Hepatocyte (in vitro differentiated cells): ENCODE results near the gene APLN. TPM values are rescaled to one million over a fixed set of nuclear protein-coding genes. Genes with fewer than 3 reads are reported as not detected.

Source experiments
- DNase-seq: peaks from one replicate; pipeline ENCODE4 v3.0.0-alpha.2; 2016; ENCODE audit warnings: low spot score
- H2AFZ ChIP-seq: fragments of 200-600 bp; sonication (generic); 2 replicates; pipeline ENCODE4 v1.6.0; 2016; ENCODE audit warnings: antibody characterized with exemption, mild to moderate bottlenecking
- H3K27ac ChIP-seq: fragments of 200-600 bp; sonication (generic); 2 replicates; pipeline ENCODE4 v1.5.1; 2016; ENCODE audit warnings: mild to moderate bottlenecking
- H3K27me3 ChIP-seq: fragments of 200-600 bp; sonication (generic); 2 replicates; pipeline ENCODE4 v1.6.1; 2016
- H3K36me3 ChIP-seq: fragments of 200-600 bp; sonication (generic); replicated peaks from 2 replicates; pipeline ENCODE4 v1.5.1; 2016; ENCODE audit warnings: low read depth; ENCODE audit not compliant: insufficient read depth
- H3K4me1 ChIP-seq: fragments of 200-600 bp; sonication (generic); 2 replicates; pipeline ENCODE4 v1.5.1; 2016; ENCODE audit warnings: mild to moderate bottlenecking, moderate library complexity; ENCODE audit not compliant: insufficient read depth
- H3K4me2 ChIP-seq: fragments of 200-600 bp; sonication (generic); 2 replicates; pipeline ENCODE4 v1.6.0; 2016
- H3K4me3 ChIP-seq: fragments of 200-600 bp; sonication (generic); 2 replicates; pipeline ENCODE4 v1.5.1; 2016; ENCODE audit warnings: mild to moderate bottlenecking
- H3K79me2 ChIP-seq: fragments of 200-600 bp; sonication (generic); 2 replicates; pipeline ENCODE4 v1.6.0; 2017; ENCODE audit warnings: mild to moderate bottlenecking
- H3K9me2 ChIP-seq: fragments of 200-600 bp; sonication (generic); replicated peaks from 2 replicates; pipeline ENCODE4 v1.6.0; 2017; ENCODE audit warnings: mild to moderate bottlenecking; ENCODE audit not compliant: insufficient read depth
- H3K9me3 ChIP-seq: fragments of 200-600 bp; sonication (generic); 2 replicates; pipeline ENCODE4 v1.5.1; 2016; ENCODE audit warnings: low read depth, mild to moderate bottlenecking
- H4K20me1 ChIP-seq: fragments of 200-600 bp; sonication (generic); 2 replicates; pipeline ENCODE4 v1.6.0; 2016; ENCODE audit warnings: mild to moderate bottlenecking; ENCODE audit not compliant: insufficient read depth, poor library complexity, severe bottlenecking
- EZH2 ChIP-seq: fragments of 200-600 bp; sonication (generic); IDR thresholded peaks from 2 replicates; pipeline ENCODE4 v1.6.1; 2016; ENCODE audit warnings: antibody characterized with exemption, mild to moderate bottlenecking, borderline replicate concordance
- EZH2phosphoT487 ChIP-seq: fragments of 200-600 bp; sonication (generic); IDR thresholded peaks from one replicate; pipeline ENCODE4 v1.6.1; 2018; ENCODE audit warnings: antibody characterized with exemption, mild to moderate bottlenecking, low read depth, moderate library complexity; ENCODE audit not compliant: unreplicated experiment, severe bottlenecking
- WGBS: methylation state at CpG from one replicate; pipeline ENCODE4 v1.1.6; 2016; ENCODE audit warnings: low lambda C conversion rate; ENCODE audit errors: missing lambda C conversion rate; 5-methylcytosine and 5-hydroxymethylcytosine counted together
- polyA plus RNA-seq: library from polyadenylated mRNA; unstranded; fragments of >200 nt; fragmentation: Nextera tagmentation; extraction: Ambion mirVana; gene quantifications from 2 replicates; pipeline ENCODE4 v1.2.1, GENCODE V29; 2016
- total RNA-seq: library from RNA; depleted of rRNA; stranded (reverse); fragments of >200 nt; gene quantifications from 2 replicates; pipeline ENCODE4 v1.2.3, GENCODE V29; 2014
- TF ChIP-seq, protein P1 (sequence below): fragments of 200-600 bp; sonication (generic); IDR thresholded peaks from 2 replicates; pipeline ENCODE4 v1.5.1; 2016; ENCODE audit warnings: antibody characterized with exemption, mild to moderate bottlenecking; ENCODE audit not compliant: poor library complexity

APLN gene
- total and polyA plus RNA-seq, 2 experiments from 2014 or later, result 0.30 TPM

DNA sequence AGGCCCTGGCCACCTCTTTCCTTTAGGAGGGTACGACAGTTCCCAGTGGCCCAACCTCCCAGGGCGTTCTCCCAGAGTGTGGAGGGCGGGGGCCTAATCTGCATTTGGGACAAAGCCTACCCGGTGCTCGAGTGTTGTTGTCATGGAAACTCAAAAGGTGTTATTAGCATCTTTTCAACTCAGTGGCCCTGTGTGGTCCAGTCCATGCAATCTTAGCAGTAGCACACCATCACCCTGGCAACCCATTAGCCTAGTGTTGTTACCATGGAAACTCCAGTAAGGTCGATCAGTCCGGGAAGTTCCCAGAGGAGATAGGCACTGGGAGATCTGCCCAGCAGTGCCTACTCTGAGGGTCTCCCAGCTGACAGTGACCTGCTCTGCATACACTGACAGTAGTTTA is 20.2 kb downstream of the APLN start:
- DNase-seq, result no peak
- 60% methylated on average over 7 of the region's 7 CpGs for WGBS
- no peak overlapping the region for H2AFZ ChIP-seq
- no peaks in the 10 kb centered on the region for H3K9me2 ChIP-seq
- H3K4me2 ChIP-seq, result no peak overlapping the region
- no peaks in the 10 kb centered on the region for H3K27me3 ChIP-seq
- no peaks in the 10 kb centered on the region for H3K4me1 ChIP-seq
- H3K27ac ChIP-seq, result no peak overlapping the region
- H3K36me3 ChIP-seq, result no peaks in the 10 kb centered on the region
- H3K79me2 ChIP-seq, result no peaks in the 10 kb centered on the region
- TF ChIP-seq EZH2 (no peak), EZH2phosphoT487 (no peak)
- TF ChIP-seq, protein P1, sequence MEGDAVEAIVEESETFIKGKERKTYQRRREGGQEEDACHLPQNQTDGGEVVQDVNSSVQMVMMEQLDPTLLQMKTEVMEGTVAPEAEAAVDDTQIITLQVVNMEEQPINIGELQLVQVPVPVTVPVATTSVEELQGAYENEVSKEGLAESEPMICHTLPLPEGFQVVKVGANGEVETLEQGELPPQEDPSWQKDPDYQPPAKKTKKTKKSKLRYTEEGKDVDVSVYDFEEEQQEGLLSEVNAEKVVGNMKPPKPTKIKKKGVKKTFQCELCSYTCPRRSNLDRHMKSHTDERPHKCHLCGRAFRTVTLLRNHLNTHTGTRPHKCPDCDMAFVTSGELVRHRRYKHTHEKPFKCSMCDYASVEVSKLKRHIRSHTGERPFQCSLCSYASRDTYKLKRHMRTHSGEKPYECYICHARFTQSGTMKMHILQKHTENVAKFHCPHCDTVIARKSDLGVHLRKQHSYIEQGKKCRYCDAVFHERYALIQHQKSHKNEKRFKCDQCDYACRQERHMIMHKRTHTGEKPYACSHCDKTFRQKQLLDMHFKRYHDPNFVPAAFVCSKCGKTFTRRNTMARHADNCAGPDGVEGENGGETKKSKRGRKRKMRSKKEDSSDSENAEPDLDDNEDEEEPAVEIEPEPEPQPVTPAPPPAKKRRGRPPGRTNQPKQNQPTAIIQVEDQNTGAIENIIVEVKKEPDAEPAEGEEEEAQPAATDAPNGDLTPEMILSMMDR, result no peak
- H3K4me3 ChIP-seq, result no peak overlapping the region
- no peaks in the 10 kb centered on the region for H3K9me3 ChIP-seq
- H4K20me1 ChIP-seq, result no peaks in the 10 kb centered on the region

DNA sequence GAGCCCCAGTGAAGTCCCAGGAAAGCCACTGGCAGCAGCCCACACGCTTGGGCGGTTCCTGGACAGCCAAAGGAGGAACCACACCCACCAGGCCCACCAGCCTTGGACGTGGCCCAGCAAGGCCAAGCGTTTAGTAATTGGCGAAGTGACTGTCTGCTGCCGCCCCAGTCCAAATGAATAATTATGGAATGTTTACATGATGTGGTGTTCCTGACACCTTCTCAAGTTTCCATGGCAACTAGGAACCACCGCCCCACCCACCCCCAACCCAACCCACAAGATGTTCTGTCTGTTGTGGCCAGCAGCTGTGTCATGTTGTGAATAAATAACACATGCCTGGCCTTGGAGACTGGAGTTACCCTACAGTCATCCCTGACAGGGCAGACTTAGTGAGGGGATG is 22.3 kb downstream of the APLN start:
- 70% methylated on average over 6 of the region's 7 CpGs for WGBS
- no peaks in the 10 kb centered on the region for H3K79me2 ChIP-seq
- no peak overlapping the region for H3K4me3 ChIP-seq
- H3K4me1 ChIP-seq, result no peaks in the 10 kb centered on the region
- no peak overlapping the region for H3K27ac ChIP-seq
- no peak overlapping the region for H2AFZ ChIP-seq
- no peaks in the 10 kb centered on the region for H3K9me2 ChIP-seq
- TF ChIP-seq EZH2 (no peak), EZH2phosphoT487 (no peak)
- TF ChIP-seq, protein P1, result no peak
- H3K36me3 ChIP-seq, result no peaks in the 10 kb centered on the region
- H4K20me1 ChIP-seq, result no peaks in the 10 kb centered on the region
- H3K27me3 ChIP-seq, result no peaks in the 10 kb centered on the region
- DNase-seq, result no peak
- H3K9me3 ChIP-seq, result no peaks in the 10 kb centered on the region
- no peak overlapping the region for H3K4me2 ChIP-seq

DNA sequence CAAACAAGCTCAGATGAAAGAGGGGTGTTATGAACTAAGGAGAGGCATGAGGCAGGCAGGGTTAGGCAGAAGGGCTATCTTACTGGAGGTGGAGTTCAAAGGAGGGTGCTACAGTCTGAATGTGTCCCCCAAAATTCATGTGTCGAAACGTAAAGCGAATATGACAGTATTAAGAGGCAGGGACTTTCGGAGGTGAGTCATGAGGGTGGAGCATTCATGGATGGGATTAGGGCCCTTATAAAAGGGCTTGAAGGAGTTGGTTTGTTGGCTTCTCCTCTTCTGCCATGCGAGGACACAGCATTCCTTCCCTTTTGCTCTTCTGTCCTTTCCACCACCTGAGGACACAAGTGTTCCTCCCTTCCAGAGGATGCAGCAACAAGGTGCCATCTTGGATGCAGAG is 22.9 kb downstream of the APLN start:
- Histone ChIP-seq H3K4me2 (no peak overlapping the region), H3K27me3 (no peaks in the 10 kb centered on the region), H2AFZ (no peak overlapping the region), H3K36me3 (no peaks in the 10 kb centered on the region), H3K4me3 (no peak overlapping the region), H3K4me1 (no peaks in the 10 kb centered on the region), H3K79me2 (no peaks in the 10 kb centered on the region), H3K9me2 (no peaks in the 10 kb centered on the region), H4K20me1 (no peaks in the 10 kb centered on the region), H3K9me3 (no peaks in the 10 kb centered on the region), H3K27ac (no peak overlapping the region)
- no peak for DNase-seq
- WGBS, result 83% methylated on average over 5 of the region's 5 CpGs
- TF ChIP-seq EZH2 (no peak), EZH2phosphoT487 (no peak)
- TF ChIP-seq, protein P1, result no peak

DNA sequence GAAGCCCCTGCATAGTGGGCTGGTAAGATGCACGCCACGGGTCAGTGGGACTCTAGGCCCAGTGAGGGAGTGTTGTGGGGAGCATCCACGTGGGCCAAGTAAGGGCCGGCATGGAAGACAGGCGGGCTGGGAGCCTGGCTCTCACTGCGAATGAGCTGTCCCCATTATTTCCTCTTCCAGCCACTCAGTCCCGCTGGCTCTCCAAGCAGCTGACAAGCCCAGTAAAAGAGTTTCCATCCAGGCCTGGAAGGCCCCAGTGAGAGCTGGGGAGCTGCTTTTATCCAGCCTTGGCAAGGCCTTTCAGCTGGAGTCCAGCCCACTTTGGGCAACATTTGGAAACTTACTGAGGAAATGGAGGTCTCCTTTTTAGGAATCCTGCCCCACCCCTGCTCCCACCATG is 24.9 kb downstream of the APLN start:
- TF ChIP-seq, protein P1, result no peak
- TF ChIP-seq EZH2phosphoT487, result no peak
- no peak for TF ChIP-seq EZH2
- Histone ChIP-seq H3K4me1 (no peaks in the 10 kb centered on the region), H3K79me2 (no peaks in the 10 kb centered on the region), H3K27me3 (no peaks in the 10 kb centered on the region), H3K9me3 (no peaks in the 10 kb centered on the region), H3K27ac (no peak overlapping the region), H3K4me3 (no peak overlapping the region), H3K36me3 (no peaks in the 10 kb centered on the region), H3K4me2 (no peak overlapping the region), H4K20me1 (no peaks in the 10 kb centered on the region), H3K9me2 (no peaks in the 10 kb centered on the region), H2AFZ (no peak overlapping the region)
- 74% methylated on average over 7 of the region's 7 CpGs for WGBS
- no peak for DNase-seq
